ENCODE data around the gene RSPO1. TPM values are rescaled to one million over a fixed set of nuclear protein-coding genes. Genes with fewer than 3 reads are reported as not detected.

The RSPO1 gene
- total and polyA plus RNA-seq, 2 of the 13 experiments (the other 11 are each of a cell fraction or from before 2014, with no cell fraction given) = not detected

DNA sequence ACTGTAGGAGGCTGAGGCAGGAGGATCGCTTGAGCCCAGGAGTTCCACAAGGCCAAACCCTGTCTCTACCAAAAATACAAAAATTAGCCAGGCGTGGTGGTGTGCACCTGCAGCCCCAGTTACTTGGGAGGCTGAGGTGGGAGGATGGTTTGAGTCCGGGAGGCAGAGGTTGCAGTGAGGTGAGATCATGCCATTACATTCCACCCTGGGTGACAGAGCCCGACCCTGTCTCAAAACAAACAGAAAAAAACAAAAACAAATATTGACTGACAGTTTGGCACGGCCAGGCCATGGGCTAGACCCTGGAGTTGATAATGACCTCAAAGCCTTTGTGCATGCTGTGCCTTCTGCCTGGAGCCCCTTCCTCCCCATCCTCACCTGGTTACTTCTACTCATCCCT is 19.2 kb upstream of the RSPO1 start (continued):
- TF ChIP-seq RXRB (CRISPR knock-in tag; IDR thresholded peaks at IDR 0.05; ENCODE audit: borderline replicate concordance) = peak; percentile 57; the same call in 1 of the 2 replicates
- TF ChIP-seq, protein P1, sequence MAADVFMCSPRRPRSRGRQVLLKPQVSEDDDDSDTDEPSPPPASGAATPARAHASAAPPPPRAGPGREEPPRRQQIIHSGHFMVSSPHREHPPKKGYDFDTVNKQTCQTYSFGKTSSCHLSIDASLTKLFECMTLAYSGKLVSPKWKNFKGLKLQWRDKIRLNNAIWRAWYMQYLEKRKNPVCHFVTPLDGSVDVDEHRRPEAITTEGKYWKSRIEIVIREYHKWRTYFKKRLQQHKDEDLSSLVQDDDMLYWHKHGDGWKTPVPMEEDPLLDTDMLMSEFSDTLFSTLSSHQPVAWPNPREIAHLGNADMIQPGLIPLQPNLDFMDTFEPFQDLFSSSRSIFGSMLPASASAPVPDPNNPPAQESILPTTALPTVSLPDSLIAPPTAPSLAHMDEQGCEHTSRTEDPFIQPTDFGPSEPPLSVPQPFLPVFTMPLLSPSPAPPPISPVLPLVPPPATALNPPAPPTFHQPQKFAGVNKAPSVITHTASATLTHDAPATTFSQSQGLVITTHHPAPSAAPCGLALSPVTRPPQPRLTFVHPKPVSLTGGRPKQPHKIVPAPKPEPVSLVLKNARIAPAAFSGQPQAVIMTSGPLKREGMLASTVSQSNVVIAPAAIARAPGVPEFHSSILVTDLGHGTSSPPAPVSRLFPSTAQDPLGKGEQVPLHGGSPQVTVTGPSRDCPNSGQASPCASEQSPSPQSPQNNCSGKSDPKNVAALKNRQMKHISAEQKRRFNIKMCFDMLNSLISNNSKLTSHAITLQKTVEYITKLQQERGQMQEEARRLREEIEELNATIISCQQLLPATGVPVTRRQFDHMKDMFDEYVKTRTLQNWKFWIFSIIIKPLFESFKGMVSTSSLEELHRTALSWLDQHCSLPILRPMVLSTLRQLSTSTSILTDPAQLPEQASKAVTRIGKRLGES (CRISPR knock-in tag; IDR thresholded peaks at IDR 0.05; ENCODE audit: borderline replicate concordance) = no peak
- TF ChIP-seq SALL1 (CRISPR knock-in tag; IDR thresholded peaks at IDR 0.05) = peak; percentile 42
- TF ChIP-seq, protein P2, sequence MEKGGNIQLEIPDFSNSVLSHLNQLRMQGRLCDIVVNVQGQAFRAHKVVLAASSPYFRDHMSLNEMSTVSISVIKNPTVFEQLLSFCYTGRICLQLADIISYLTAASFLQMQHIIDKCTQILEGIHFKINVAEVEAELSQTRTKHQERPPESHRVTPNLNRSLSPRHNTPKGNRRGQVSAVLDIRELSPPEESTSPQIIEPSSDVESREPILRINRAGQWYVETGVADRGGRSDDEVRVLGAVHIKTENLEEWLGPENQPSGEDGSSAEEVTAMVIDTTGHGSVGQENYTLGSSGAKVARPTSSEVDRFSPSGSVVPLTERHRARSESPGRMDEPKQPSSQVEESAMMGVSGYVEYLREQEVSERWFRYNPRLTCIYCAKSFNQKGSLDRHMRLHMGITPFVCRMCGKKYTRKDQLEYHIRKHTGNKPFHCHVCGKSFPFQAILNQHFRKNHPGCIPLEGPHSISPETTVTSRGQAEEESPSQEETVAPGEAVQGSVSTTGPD (CRISPR knock-in tag; IDR thresholded peaks at IDR 0.05) = 0 out of 2 replicates have a peak, but pooled peaks have one; percentile 38
- TF ChIP-seq KDM1A (CRISPR knock-in tag; IDR thresholded peaks at IDR 0.05) = peak; percentile 86; the same call in 1 of the 2 replicates
- TF ChIP-seq, protein P3, sequence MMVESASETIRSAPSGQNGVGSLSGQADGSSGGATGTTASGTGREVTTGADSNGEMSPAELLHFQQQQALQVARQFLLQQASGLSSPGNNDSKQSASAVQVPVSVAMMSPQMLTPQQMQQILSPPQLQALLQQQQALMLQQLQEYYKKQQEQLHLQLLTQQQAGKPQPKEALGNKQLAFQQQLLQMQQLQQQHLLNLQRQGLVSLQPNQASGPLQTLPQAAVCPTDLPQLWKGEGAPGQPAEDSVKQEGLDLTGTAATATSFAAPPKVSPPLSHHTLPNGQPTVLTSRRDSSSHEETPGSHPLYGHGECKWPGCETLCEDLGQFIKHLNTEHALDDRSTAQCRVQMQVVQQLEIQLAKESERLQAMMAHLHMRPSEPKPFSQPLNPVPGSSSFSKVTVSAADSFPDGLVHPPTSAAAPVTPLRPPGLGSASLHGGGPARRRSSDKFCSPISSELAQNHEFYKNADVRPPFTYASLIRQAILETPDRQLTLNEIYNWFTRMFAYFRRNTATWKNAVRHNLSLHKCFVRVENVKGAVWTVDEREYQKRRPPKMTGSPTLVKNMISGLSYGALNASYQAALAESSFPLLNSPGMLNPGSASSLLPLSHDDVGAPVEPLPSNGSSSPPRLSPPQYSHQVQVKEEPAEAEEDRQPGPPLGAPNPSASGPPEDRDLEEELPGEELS (CRISPR knock-in tag; IDR thresholded peaks at IDR 0.05) = peak; percentile 46
- peak; percentile 61; the same call in 1 of the 2 replicates for TF ChIP-seq FOXA1 (IDR thresholded peaks at IDR 0.05)
- TF ChIP-seq FOXA1 (CRISPR knock-in tag; IDR thresholded peaks at IDR 0.05) = peak; percentile 53; the same call in 1 of the 2 replicates
- 0 out of 2 replicates have a peak, but pooled peaks have one; percentile 32 for TF ChIP-seq HDAC2 (CRISPR knock-in tag; IDR thresholded peaks at IDR 0.05)
- TF ChIP-seq, protein P4, sequence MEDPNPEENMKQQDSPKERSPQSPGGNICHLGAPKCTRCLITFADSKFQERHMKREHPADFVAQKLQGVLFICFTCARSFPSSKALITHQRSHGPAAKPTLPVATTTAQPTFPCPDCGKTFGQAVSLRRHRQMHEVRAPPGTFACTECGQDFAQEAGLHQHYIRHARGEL (CRISPR knock-in tag; IDR thresholded peaks at IDR 0.05) = no peak
- peak; percentile 66 for TF ChIP-seq BHLHE40 (IDR thresholded peaks at IDR 0.05; ENCODE audit: low read length)
- no peak for TF ChIP-seq ZNF792 (CRISPR knock-in tag; IDR thresholded peaks at IDR 0.05)
- TF ChIP-seq MEIS2 (CRISPR knock-in tag; IDR thresholded peaks at IDR 0.05) = 0 out of 2 replicates have a peak, but pooled peaks have one; percentile 18
- TF ChIP-seq, protein P5, sequence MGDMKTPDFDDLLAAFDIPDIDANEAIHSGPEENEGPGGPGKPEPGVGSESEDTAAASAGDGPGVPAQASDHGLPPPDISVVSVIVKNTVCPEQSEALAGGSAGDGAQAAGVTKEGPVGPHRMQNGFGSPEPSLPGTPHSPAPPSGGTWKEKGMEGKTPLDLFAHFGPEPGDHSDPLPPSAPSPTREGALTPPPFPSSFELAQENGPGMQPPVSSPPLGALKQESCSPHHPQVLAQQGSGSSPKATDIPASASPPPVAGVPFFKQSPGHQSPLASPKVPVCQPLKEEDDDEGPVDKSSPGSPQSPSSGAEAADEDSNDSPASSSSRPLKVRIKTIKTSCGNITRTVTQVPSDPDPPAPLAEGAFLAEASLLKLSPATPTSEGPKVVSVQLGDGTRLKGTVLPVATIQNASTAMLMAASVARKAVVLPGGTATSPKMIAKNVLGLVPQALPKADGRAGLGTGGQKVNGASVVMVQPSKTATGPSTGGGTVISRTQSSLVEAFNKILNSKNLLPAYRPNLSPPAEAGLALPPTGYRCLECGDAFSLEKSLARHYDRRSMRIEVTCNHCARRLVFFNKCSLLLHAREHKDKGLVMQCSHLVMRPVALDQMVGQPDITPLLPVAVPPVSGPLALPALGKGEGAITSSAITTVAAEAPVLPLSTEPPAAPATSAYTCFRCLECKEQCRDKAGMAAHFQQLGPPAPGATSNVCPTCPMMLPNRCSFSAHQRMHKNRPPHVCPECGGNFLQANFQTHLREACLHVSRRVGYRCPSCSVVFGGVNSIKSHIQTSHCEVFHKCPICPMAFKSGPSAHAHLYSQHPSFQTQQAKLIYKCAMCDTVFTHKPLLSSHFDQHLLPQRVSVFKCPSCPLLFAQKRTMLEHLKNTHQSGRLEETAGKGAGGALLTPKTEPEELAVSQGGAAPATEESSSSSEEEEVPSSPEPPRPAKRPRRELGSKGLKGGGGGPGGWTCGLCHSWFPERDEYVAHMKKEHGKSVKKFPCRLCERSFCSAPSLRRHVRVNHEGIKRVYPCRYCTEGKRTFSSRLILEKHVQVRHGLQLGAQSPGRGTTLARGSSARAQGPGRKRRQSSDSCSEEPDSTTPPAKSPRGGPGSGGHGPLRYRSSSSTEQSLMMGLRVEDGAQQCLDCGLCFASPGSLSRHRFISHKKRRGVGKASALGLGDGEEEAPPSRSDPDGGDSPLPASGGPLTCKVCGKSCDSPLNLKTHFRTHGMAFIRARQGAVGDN (CRISPR knock-in tag; IDR thresholded peaks at IDR 0.05) = no peak
